Activated CD4-positive, alpha-beta T cell treated with anti-CD3 and anti-CD28 coated beads for 36 hours (primary cell): ENCODE measurements around the gene TMEM44. TPM values are rescaled to one million over a fixed set of nuclear protein-coding genes. Genes with fewer than 3 reads are reported as not detected.
A peak's percentile ranks its signal among the peaks of the same experiment; 100 is the strongest.

Experiments used
- ATAC-seq: fragments of 200-7000 bp; cut with Tn5 transposase; one replicate; pipeline ENCODE4 v1.10.0; 2021; ENCODE audit warnings: mild to moderate bottlenecking, moderate library complexity
- CTCF ChIA-PET: fragments of 350-600 bp; sonication (Branson Sonifier 250); formaldehyde crosslinking; loops from one replicate; lab custom pipeline; 2021; ENCODE audit warnings: antibody characterized with exemption; lab: Charles Lee
- POLR2A ChIA-PET: fragments of 350-600 bp; sonication (Branson Sonifier 250); formaldehyde crosslinking; loops from one replicate; lab custom pipeline; 2021; ENCODE audit warnings: antibody characterized with exemption, inconsistent platforms; lab: Charles Lee
- DNase-seq: peaks from one replicate; pipeline ENCODE4 v3.0.0-alpha.2; 2020
- H3K27ac Mint-ChIP-seq: one replicate; pipeline ENCODE4 v1.8.0; 2021; ENCODE audit warnings: mixed read lengths
- H3K27me3 Mint-ChIP-seq: one replicate; pipeline ENCODE4 v1.8.0; 2021; ENCODE audit warnings: mixed read lengths
- H3K36me3 Mint-ChIP-seq: one replicate; pipeline ENCODE4 v1.8.0; 2021; ENCODE audit warnings: low read depth, mixed read lengths
- H3K4me1 Mint-ChIP-seq: one replicate; pipeline ENCODE4 v1.8.0; 2021; ENCODE audit warnings: mixed read lengths
- H3K4me3 Mint-ChIP-seq: one replicate; pipeline ENCODE4 v1.8.0; 2021; ENCODE audit warnings: mild to moderate bottlenecking, moderate library complexity, mixed read lengths
- H3K9me3 Mint-ChIP-seq: one replicate; pipeline ENCODE4 v1.8.0; 2021; ENCODE audit warnings: low read depth, mixed read lengths
- intact Hi-C, 2 experiments: fragments of 100-400 bp; cut with DNase I in 1 of 2; cut with micrococcal nuclease in 1 of 2; formaldehyde crosslinking; loops; one replicate each; pipeline versions ENCODE4 v1.14.2 to v1.15.1; 2022 to 2024; cut with DNase I, micrococcal nuclease
- total RNA-seq, 2 experiments: library from RNA; stranded (reverse); gene quantifications; one replicate each; pipeline ENCODE4 v1.2.3, GENCODE V29; 2021

Gene TMEM44, protein sequence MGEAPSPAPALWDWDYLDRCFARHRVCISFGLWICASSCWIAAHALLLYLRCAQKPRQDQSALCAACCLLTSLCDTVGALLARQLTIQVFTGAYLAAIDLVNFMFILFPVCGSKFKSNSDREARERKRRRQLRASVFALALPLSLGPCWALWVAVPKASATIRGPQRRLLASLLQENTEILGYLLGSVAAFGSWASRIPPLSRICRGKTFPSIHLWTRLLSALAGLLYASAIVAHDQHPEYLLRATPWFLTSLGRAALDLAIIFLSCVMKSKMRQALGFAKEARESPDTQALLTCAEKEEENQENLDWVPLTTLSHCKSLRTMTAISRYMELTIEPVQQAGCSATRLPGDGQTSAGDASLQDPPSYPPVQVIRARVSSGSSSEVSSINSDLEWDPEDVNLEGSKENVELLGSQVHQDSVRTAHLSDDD
- 1 to 10 TPM; 3.7 to 4.7 TPM for total RNA-seq

DNA sequence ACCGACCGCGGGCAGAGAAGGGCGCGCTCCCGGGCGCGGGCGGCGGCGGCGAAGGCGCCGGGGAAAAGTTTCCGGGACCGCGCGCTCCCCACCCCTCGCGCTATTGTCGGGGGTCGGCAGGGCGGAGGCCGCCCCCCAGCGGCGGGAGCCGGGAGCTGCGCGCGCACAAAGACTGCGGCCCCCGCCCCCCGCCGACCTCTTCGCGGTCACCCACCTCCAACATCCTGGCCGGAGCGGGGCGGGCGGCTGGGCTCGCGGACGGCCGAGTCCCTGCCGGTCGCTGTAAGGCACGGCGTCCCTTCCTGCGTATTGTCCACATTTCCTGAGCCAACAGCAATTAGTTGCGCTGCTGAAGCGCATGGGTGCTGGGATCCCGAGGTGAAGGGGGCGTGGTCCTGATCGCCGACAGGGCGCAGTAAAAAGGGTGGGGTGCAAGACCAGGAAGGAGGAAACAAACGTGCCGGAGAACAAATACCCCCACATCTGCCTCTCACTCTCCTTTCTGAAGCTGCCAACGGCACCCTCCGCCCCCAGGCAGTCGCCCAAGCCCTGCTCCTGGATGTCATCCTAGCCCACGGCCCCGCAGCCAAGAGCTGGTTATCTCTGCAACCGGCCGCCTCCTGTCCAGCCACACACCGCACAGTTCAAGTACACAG is at the start of gene TMEM44:
Gene TMEM44, minus strand, starts transcription at position 71 of the 656 bp plus-strand sequence. CDS start 204 bp downstream, outside the sequence.
- ATAC-seq = peak; percentile 80
- peak within 1 kb of the TSS; percentile 74 for H3K4me3 Mint-ChIP-seq
- POLR2A ChIA-PET = interaction anchor here (0.6 to 0.8 kb wide), 3 partner anchors 11 to 222 kb away, joined by 3 to 4 read pairs (median 3); no protein-coding TSS in a partner anchor
- no peaks in the 10 kb centered on the region for H3K27me3 Mint-ChIP-seq
- H3K9me3 Mint-ChIP-seq = no peaks in the 10 kb centered on the region
- DNase-seq = peak; percentile 74
- no peak within 1 kb of the TSS for H3K27ac Mint-ChIP-seq
- peaks cover 2% of the 10 kb centered on the region for H3K36me3 Mint-ChIP-seq
- CTCF ChIA-PET = interaction anchor here (0.7 to 1.9 kb wide), 14 partner anchors 9 to 816 kb away, joined by 3 to 8 read pairs (median 4); no protein-coding TSS in a partner anchor
- intact Hi-C loops = loop anchor here in 1 of 2 experiments (1.0 to 5.0 kb wide), 3 partner anchors 50 to 301 kb away; partner anchors contain the start of gene ATP13A3
- peaks cover 5% of the 10 kb centered on the region for H3K4me1 Mint-ChIP-seq

DNA sequence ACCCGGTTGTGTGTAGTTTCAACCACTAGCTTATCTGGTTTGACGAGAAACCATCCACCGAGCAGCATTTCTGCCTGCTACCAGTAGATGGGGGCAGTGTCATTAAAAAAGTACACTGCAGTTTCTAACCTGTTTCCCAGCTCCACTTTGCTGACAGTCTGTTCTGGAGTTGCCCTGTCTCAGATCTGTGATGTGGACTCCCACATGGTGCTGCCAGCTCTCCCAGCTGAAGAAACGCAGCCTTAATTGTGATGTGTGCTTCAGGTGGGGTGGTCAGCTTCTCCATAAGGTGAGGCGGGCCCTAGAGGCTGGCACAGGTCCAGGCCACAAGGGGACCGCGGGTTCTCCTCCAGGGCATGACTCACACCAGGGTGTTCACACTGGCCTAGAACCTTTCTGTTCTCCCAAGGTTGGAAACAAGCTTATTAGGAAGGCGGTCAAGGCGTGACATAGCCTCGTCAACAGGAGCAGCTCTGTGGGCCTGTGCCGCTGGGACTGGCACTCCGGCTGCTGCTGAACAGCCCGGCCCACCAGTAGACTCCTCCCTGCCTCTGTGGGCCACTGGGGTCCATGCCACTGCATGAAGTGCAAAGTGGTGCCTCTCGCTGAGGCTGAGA is 49.6 kb upstream of the TMEM44 start:
- Mint-ChIP-seq H3K36me3 (peaks cover 2% of the 10 kb centered on the region), H3K27ac (no peak overlapping the region), H3K4me1 (peaks cover 41% of the 10 kb centered on the region), H3K27me3 (peaks cover 30% of the 10 kb centered on the region), H3K9me3 (no peaks in the 10 kb centered on the region), H3K4me3 (no peak overlapping the region)
- DNase-seq (peak; percentile 77), ATAC-seq (peak; percentile 73)
- ChIA-PET CTCF (interaction anchor here (0.6 to 9.1 kb wide), 52 partner anchors 8 to 838 kb away, joined by 3 to 156 read pairs (median 3); partner anchors contain the start of genes LSG1 and XXYLT1), POLR2A (interaction anchor here (0.6 to 1.3 kb wide), 2 partner anchors 259 to 576 kb away, joined by 3 to 4 read pairs; no protein-coding TSS in a partner anchor)
- intact Hi-C loops = loop anchor here (1.0 to 10.0 kb wide), 7 partner anchors 86 to 842 kb away; partner anchors contain the start of genes ACAP2 (in 1 of the 2) and XXYLT1 (in 1 of the 2)

DNA sequence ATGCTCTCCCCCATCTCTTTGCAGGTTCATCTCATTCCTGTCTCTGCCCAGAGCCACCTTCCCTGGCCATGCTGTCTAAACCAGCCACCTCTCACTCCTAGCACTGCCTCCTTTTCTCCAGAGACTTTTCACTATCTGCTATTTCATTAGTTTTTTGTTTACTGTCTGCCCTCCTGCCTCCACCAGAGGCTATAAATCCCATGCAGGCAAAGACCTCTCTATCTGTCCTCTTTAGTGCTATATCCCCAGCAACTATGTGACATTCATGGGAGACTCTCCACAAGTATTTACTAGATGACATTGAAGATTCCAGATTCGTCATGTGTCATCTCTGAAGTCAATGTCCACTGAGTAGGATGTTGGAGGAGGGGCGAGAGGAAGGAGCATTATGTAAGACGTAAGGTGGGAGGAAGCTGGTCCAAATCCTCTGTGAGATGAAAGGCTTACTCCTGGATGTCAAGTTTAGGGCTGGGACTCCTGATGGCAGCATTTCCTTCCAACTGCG is 49.0 kb upstream of the TMEM44 start:
- peaks cover 39% of the 10 kb centered on the region for H3K4me1 Mint-ChIP-seq
- no peak overlapping the region for H3K27ac Mint-ChIP-seq
- H3K4me3 Mint-ChIP-seq = no peak overlapping the region
- ATAC-seq (no peak), DNase-seq (no peak)
- no peaks in the 10 kb centered on the region for H3K36me3 Mint-ChIP-seq
- ChIA-PET POLR2A (interaction anchor here (1.3 kb wide), 1 partner anchor 577 kb away, joined by 4 read pairs; no protein-coding TSS in a partner anchor), CTCF (interaction anchor here (0.6 to 9.1 kb wide), 48 partner anchors 9 to 839 kb away, joined by 3 to 156 read pairs (median 3); partner anchors contain the start of genes LSG1 and XXYLT1)
- peaks cover 31% of the 10 kb centered on the region for H3K27me3 Mint-ChIP-seq
- intact Hi-C loops = loop anchor here (1.0 to 10.0 kb wide), 7 partner anchors 87 to 843 kb away; partner anchors contain the start of genes ACAP2 (in 1 of the 2) and XXYLT1 (in 1 of the 2)
- H3K9me3 Mint-ChIP-seq = no peaks in the 10 kb centered on the region

DNA sequence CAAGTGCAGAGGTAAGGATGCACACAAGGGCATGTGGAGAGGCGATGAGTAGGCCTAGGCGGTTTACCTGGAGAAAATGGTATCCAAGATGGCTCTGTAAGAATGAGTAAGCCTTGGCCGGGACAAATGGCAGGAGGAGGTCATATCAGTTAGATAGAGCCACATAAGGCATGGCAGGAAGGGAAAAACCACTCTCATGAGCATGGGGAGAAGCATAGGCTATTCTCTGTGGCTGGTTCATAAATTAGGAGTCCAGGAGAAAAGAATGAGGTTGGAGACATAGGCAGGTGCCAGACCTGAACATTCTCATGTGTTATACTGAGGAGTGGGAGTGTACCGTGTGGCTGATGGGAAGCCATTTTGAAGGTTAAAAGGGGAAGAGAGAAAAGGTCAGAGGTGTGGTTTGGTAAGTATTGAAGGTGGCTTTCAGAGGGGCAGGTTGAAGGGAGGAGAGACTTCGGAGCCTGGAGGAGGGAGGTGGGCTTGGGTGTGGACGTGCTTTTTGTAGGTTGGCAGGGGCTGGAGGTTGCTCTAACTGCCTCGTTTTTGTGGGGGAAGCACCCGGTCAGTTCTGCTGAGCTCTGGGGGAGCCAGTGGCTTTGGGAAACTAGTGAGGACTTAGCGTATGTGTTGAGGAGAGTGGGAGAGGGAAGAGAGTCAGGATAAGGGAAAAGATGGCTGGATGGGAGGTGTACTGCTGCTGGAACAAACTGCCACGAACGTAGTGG is 47.8 kb upstream of the TMEM44 start:
- ATAC-seq (no peak), DNase-seq (no peak)
- POLR2A ChIA-PET = no interaction called here
- Mint-ChIP-seq H3K36me3 (no peaks in the 10 kb centered on the region), H3K4me1 (peaks cover 40% of the 10 kb centered on the region), H3K9me3 (no peaks in the 10 kb centered on the region), H3K27me3 (peaks cover 33% of the 10 kb centered on the region), H3K4me3 (no peak overlapping the region), H3K27ac (no peak overlapping the region)
- CTCF ChIA-PET = interaction anchor here (0.6 to 9.1 kb wide), 3 partner anchors 8 to 579 kb away, joined by 4 to 156 read pairs (median 6); partner anchors contain the start of gene LSG1
- intact Hi-C loops = loop anchor here in 1 of 2 experiments (10.0 kb wide), 2 partner anchors 764 to 844 kb away; partner anchors contain the start of gene ACAP2

DNA sequence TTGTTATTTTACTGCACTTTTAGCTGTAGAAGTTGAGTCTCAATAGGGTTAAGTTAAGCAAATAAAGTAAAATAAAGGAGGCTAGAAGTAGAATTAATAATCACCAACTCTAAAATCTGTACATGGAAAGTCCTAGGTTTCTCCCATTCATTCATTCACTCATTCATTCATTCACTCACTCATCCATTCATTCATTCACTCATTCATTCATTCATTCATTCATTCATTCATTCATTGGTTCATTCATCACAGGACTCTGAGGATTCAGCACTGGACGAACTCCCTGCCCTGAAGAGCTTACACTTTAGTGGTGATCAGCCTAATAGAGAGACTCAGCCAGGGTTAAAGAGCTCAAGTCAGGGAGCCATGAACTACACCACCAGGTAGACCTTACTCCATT is 43.3 kb upstream of the TMEM44 start:
- no peaks in the 10 kb centered on the region for H3K36me3 Mint-ChIP-seq
- POLR2A ChIA-PET = no interaction called here
- intact Hi-C loops = no loop called here

DNA sequence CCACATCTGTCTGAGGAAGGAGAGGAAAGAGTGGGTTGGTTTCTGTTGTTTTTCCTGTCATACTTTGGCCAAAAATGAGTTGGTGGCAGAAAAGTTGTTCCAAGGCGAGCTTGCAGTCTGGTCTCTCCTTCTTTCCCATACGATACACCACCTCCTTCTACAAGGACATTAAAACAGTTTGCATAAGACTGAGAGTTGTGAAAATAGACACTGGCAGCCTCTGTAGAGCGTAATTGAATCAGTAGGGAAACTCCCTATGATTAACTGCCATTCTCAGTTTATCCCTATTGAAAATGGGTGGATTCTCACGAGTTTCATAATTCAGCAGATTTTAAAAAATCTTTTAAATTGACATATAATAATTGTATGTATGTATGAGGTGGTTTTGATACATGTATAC is 42.5 kb upstream of the TMEM44 start:
- POLR2A ChIA-PET = interaction anchor here (0.6 to 1.4 kb wide), 2 partner anchors 12 to 152 kb away, joined by 3 to 7 read pairs; no protein-coding TSS in a partner anchor
- H3K4me3 Mint-ChIP-seq = peak overlapping the region; percentile 41
- intact Hi-C loops = loop anchor here (1.0 kb wide), 3 partner anchors 10 to 454 kb away; partner anchors contain the start of gene FAM43A (in 2 of the 2)

More for the DNA sequence above, 43.3 kb upstream of the TMEM44 start:
- H3K4me3 Mint-ChIP-seq = no peak overlapping the region
- H3K27me3 Mint-ChIP-seq = peaks cover 18% of the 10 kb centered on the region
- H3K4me1 Mint-ChIP-seq = peaks cover 33% of the 10 kb centered on the region
- no peak overlapping the region for H3K27ac Mint-ChIP-seq
- CTCF ChIA-PET = interaction anchor here (0.7 to 10.8 kb wide), 3 partner anchors 9 to 447 kb away, joined by 3 to 156 read pairs (median 4); partner anchors contain the start of gene FAM43A
- DNase-seq (no peak), ATAC-seq (no peak)
- H3K9me3 Mint-ChIP-seq = no peaks in the 10 kb centered on the region

DNA sequence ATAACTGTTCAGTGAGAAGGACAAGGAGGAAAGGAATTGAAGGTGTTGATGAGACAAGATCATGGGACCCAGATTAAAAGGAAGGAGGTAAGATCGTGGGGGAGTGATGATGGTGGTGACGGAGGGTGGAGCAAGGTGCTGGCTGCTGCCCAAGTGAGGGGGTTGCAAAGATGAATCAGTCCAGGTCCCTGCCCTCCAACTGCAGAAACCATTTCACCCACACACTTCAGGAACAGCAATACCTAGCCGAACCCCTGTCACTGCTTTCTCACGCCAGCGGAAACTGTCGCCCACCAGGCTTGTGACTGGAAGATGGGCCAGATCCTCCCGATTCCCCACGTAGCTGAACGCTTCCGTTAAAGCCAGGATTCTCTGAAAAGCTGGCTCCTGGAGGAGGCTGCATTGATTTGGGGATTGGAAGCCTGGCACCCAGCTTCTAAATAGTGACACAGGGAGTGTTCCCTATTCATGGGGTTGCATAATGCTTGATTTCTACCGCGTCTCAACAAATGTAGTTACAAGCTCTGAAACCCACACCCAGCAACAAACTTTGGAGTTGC is 41.9 kb upstream of the TMEM44 start:
- intact Hi-C loops = loop anchor here (1.0 kb wide), 3 partner anchors 10 to 454 kb away; partner anchors contain the start of gene FAM43A (in 2 of the 2)
- H3K9me3 Mint-ChIP-seq = no peaks in the 10 kb centered on the region
- ChIA-PET POLR2A (interaction anchor here (0.6 to 1.4 kb wide), 2 partner anchors 12 to 151 kb away, joined by 3 to 7 read pairs; no protein-coding TSS in a partner anchor), CTCF (interaction anchor here (1.3 to 10.8 kb wide), 3 partner anchors 11 to 596 kb away, joined by 5 to 156 read pairs (median 6); partner anchors contain the start of genes FAM43A and XXYLT1)
- H3K36me3 Mint-ChIP-seq = no peaks in the 10 kb centered on the region
- DNase-seq = peak; percentile 85
- H3K27me3 Mint-ChIP-seq = peaks cover 11% of the 10 kb centered on the region
- peak overlapping the region; percentile 76 for H3K27ac Mint-ChIP-seq
- peak overlapping the region; percentile 41 for H3K4me3 Mint-ChIP-seq
- ATAC-seq = peak; percentile 65
- H3K4me1 Mint-ChIP-seq = peaks cover 44% of the 10 kb centered on the region

More for the DNA sequence above, 42.5 kb upstream of the TMEM44 start:
- Mint-ChIP-seq H3K4me1 (peaks cover 40% of the 10 kb centered on the region), H3K36me3 (no peaks in the 10 kb centered on the region), H3K27ac (peak overlapping the region; percentile 76), H3K9me3 (no peaks in the 10 kb centered on the region), H3K27me3 (peaks cover 11% of the 10 kb centered on the region)
- CTCF ChIA-PET = interaction anchor here (1.3 to 10.8 kb wide), 3 partner anchors 10 to 596 kb away, joined by 5 to 156 read pairs (median 6); partner anchors contain the start of genes FAM43A and XXYLT1
- DNase-seq (no peak), ATAC-seq (peak; percentile 54)

DNA sequence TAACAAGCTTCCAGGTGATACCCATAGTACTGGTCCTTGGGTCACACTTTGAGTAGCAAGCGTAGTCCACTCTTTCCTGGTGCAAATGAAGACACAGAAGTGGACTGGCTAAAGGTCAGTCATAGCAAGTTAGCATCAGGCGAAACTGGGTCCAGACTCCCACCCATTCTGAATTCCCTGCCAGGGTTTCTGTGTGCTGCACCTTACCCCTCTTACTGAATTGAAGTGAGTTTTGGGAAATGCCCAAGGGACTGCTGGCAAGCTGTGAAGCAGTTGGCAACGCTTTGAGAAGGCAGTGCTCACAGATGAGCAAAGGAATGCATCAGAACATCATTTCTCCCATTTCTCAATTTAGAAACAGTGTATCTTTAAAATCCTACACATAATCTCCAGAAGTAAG is 40.5 kb upstream of the TMEM44 start:
- H3K4me1 Mint-ChIP-seq = peaks cover 52% of the 10 kb centered on the region
- peaks cover 8% of the 10 kb centered on the region for H3K36me3 Mint-ChIP-seq
- POLR2A ChIA-PET = interaction anchor here (0.6 kb wide), 1 partner anchor 39 kb away, joined by 3 read pairs; no protein-coding TSS in a partner anchor
- CTCF ChIA-PET = interaction anchor here (0.7 to 10.8 kb wide), 4 partner anchors 12 to 588 kb away, joined by 3 to 156 read pairs (median 8); partner anchors contain the start of gene FAM43A
- intact Hi-C loops = loop anchor here (5.0 kb wide), 4 partner anchors 186 to 1234 kb away; partner anchors contain the start of genes ATP13A3 (in 1 of the 2), HES1 (in 1 of the 2), PPP1R2 (in 1 of the 2) and TNK2 (in 1 of the 2)
- no peaks in the 10 kb centered on the region for H3K9me3 Mint-ChIP-seq
- peaks cover 11% of the 10 kb centered on the region for H3K27me3 Mint-ChIP-seq
- peak overlapping the region; percentile 7 for H3K27ac Mint-ChIP-seq
- DNase-seq = no peak
- H3K4me3 Mint-ChIP-seq = no peak overlapping the region
- no peak for ATAC-seq

DNA sequence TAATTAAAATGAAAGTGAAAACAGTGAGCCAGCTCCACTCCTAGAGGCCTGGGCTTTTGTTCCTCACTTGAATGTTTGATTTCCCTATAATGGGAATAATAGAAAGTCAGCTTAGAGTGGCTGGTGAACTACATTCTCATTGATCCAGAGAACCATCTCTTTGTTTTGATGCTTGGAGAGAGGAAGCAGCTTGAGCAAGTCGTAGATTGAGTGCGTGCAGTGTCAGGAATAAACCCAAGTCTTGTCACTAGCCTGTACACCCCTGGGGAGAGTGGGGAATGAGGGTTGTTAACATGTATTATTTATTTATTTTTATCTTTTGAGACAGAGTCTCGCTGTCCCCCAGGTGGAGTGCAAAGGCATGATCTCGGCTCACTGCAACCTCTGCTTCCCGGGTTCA is 39.7 kb upstream of the TMEM44 start:
- ChIA-PET CTCF (interaction anchor here (0.6 to 10.8 kb wide), 20 partner anchors 12 to 846 kb away, joined by 3 to 156 read pairs (median 5); partner anchors contain the start of genes FAM43A and XXYLT1), POLR2A (interaction anchor here (0.6 to 0.8 kb wide), 3 partner anchors 7 to 38 kb away, joined by 3 to 4 read pairs (median 3); no protein-coding TSS in a partner anchor)
- Mint-ChIP-seq H3K4me1 (peaks cover 58% of the 10 kb centered on the region), H3K9me3 (no peaks in the 10 kb centered on the region), H3K27me3 (peaks cover 10% of the 10 kb centered on the region), H3K4me3 (peak overlapping the region; percentile 100), H3K36me3 (peaks cover 13% of the 10 kb centered on the region), H3K27ac (peak overlapping the region; percentile 96)
- no peak for ATAC-seq
- DNase-seq = no peak
- intact Hi-C loops = loop anchor here (1.0 to 5.0 kb wide), 10 partner anchors 90 to 1234 kb away; partner anchors contain the start of genes ACAP2 (in 1 of the 2), ATP13A3 (in 1 of the 2), HES1 (in 1 of the 2) and PPP1R2 (in 1 of the 2)
